HG03354 (cell line): ENCODE results near the gene ZNF296.

Source experiments
- ATAC-seq: cut with Tn5 transposase; IDR thresholded peaks from one replicate; pipeline ENCODE4 v1.9.1; 2021; ENCODE audit warnings: mild to moderate bottlenecking; ENCODE audit not compliant: unreplicated experiment, poor library complexity, severe bottlenecking

ZNF296 gene

GRCh38 chr19:45038931-45039893 is 37.1 kb downstream of the ZNF296 start, which contains the start of gene CLASRP:
Gene CLASRP (plus strand): TSS chr19:45039045. CDS start chr19:45040213, 1,168 bp downstream.
- ATAC-seq: peak; percentile 90

GRCh38 chr19:45037393-45038169 is 38.7 kb downstream of the ZNF296 start:
- ATAC-seq: no peak

DNA sequence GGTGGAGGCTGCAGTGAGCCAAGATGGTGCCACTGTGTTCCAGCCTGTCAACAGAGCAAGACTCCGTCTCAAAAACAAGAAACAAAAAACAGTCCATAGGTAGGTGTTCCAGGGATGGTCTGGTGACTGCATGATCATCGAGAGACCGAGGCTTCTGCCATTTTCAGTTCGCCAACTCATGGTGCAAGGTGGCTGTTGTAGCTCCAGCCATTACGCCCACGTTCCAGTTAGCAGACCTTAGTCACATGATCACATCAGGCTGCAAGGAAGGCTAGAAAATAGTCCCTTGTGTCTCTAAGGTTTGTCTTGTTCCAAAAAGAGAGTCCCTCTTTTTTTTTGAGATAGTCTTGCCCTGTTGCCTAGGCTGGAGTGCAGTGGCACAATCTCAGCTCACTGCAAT is 40.5 kb downstream of the ZNF296 start:
- no peak for ATAC-seq

DNA sequence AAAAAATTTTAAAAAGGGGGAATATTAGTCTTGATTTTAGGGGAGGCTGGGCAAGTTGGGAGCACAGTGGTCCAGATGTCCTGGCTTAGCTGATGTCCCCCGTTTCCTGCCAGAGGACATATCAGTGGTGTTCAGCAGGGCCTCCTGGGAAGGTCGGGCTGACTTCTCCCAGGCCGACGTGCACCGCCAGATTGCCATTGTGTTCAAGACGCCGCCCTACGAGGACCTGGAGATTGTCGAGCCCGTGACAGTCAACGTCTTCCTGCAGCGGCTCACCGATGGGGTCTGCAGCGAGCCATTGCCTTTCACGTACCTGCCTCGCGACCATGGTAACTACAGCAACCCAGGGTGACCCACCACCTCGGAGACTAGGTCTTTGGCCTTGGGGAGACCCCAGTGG is 43.9 kb downstream of the ZNF296 start:
- ATAC-seq: no peak

GRCh38 chr19:45030825-45031224 is 45.5 kb downstream of the ZNF296 start:
- ATAC-seq: no peak

DNA sequence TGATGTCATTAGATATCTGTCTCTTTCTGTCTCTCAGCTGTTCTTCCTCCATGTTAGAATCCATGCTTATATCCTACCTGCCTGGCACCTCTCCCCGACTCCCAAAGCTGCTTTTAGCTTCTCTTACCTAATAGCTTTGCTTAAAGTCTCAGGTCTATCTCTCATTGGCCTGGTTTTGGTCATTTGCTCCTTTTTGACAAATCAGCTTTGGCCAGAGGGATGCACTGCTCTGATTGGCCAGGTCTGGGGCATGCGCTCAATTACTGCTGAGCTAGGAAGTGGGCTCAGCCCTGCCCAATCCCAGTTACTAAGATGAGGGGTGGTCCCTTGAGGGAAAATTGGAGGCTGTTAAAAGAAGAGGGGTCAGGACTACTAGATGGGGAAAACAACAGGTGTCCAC is 48.9 kb downstream of the ZNF296 start:
- no peak for ATAC-seq

DNA sequence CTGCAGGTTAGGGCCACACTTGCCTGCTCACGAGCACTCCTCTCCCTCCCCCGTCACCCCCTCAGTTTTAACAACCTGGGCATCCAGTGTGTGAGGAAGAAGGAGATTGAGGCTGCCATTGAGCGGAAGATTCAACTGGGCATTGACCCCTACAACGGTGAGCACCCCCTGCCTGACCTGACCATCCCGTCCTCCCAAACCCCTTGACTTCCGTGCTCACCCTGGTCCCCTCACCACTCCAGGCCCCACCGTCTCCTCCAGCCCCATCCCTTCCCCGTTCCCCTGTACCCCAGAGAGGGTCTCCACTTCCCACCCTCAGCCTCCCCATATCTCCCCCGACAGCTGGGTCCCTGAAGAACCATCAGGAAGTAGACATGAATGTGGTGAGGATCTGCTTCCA is 51.0 kb downstream of the ZNF296 start:
- no peak for ATAC-seq

DNA sequence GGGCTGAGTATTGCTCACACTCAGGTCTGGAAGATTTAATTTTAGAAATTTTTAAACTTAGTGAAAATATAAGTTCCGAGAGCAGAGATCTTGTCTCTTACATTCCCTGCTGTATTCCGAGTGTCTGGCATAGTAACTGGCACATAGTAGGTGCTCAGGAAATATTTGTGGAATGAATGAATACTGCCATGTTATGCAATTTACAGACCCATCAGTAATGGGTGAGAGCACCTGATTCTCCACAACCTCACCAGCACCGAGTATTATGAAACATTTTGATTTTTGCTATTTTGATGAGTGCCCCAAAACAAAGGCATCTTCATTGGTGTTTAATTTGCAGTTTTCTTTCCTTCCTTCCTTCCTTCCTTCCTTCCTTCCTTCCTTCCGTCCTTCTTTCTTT is 53.2 kb downstream of the ZNF296 start:
- no peak for ATAC-seq

DNA sequence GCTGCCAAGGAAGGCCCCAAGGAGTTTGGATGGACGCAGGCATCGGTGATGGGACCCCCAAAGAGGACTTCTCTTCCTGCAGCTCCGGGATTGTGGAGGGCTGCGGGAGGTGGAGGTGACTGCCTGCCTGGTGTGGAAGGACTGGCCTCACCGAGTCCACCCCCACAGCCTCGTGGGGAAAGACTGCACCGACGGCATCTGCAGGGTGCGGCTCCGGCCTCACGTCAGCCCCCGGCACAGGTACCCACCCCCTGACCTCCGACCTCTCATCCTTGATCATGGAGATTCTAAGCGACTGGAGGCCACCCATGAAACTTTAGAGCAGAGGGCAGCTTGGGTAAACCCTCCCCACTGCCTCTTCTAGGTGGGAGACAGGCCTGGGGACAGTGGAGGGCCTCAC is 54.3 kb downstream of the ZNF296 start:
- ATAC-seq: no peak
